ENCODE results near the gene CC2D1B. TPM values are rescaled to one million over a fixed set of nuclear protein-coding genes. Genes with fewer than 3 reads are reported as not detected.

The CC2D1B gene, protein sequence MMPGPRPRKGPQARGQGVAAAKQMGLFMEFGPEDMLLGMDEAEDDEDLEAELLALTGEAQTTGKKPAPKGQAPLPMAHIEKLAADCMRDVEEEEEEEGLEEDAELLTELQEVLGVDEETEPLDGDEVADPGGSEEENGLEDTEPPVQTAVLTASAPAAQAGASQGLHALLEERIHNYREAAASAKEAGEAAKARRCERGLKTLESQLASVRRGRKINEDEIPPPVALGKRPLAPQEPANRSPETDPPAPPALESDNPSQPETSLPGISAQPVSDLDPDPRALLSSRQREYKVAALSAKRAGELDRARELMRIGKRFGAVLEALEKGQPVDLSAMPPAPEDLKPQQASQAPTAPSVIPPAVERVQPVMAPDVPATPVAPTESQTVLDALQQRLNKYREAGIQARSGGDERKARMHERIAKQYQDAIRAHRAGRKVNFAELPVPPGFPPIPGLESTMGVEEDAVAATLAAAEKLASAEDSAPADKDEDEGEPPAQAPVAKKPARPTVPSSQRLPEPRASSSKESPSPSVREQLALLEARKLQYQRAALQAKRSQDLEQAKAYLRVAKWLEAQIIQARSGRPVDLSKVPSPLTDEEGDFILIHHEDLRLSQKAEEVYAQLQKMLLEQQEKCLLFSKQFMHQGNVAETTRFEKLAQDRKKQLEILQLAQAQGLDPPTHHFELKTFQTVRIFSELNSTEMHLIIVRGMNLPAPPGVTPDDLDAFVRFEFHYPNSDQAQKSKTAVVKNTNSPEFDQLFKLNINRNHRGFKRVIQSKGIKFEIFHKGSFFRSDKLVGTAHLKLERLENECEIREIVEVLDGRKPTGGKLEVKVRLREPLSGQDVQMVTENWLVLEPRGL
- total RNA-seq (2022; extraction: Qiagen RNA extraction; ENCODE audit: low read depth) = 14.6 to 21.7 TPM (median 17.4 TPM) in 5 replicates

DNA sequence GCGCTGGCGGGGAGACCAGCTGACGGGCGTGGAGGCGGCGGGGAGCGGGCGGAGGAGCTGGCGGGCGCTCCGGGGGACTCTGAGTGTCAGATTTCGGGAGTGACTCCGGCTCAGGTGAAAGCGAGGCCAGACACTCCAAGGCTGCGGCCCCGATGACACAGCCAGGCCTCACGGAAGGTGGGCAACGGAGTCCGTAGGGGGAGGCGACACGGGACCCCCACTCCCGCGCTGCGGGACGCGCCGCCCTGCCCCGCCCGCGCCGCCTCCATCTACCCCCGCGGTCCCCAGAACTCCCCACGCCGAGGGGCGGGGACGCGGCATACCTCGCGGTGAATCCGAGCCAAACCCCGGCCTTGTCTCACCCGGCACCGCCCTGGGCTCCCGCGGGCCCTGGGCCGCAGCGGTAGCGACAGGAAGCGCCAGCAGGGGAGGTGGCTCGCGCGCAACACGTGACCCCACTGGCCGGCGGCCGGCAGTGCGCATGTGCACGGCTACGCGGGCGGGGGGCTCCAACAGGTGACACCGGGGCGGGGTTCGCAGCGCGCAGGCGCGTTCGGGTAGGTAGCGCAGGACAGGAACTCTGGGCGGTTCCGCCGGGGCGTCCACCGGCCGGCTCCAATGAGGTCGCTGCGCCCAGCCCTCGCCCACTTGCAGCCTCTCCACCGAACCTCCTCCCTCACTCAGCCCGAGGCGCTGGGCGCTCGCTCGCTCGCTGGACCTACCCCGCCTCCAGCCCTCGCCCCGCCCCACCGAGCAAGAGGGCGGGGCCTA, at the start of gene CC2D1B:
Gene CC2D1B (minus strand): TSS at position 460 of the 771 bp plus-strand sequence. CDS start 1,585 bp downstream, outside the sequence.

DNA sequence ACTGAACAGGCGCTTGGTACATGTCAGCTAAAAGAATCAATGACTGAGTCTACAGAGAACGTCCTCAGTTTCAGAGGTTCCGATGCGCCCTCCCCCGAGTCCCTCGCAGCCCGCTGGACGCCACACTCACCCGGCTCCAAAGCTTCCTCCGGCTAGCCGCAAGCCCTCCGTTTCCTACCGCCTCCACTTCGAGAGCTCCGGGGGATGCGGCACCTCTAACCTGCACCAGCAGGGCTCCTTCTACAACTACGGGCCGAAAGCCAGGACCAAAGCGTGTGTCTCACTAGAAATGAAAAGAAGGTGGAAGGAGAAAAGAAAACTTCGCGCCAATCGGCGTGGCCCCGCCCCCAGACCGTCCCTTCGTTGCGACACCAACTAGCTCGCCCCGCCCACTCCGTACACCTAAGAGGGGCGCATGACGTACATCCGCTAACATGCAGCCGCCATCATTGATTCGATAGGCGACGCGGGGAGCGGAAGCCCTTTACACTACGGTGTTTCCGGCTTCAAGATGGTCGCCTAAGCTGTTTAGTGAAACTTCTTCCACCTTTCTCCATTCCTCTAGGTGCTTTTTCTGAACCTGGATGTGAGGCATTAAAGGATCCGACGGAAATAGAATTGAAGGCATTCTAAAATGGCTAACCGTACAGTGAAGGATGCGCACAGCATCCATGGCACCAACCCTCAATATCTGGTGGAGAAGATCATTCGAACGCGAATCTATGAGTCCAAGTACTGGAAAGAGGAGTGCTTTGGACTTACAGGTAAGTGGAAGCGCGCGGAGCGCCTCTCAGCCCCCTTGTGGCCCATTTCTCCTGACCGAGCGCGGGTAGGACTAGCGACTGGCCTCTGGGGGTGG, 38.3 kb upstream of the CC2D1B start, which contains the start of the genes ORC1 and PRPF38A:
Gene ORC1 (minus strand): TSS at position 308 of the 859 bp plus-strand sequence. CDS start 2,200 bp downstream, outside the sequence.
Gene PRPF38A (plus strand): TSS at position 487 of the 859 bp plus-strand sequence. CDS start 148 bp downstream, at position 635.

Other genes starting within 250 kb of the CC2D1B start
- 7.1 to 9.2 TPM (median 8.2 TPM) in 5 replicates for gene ZFYVE9, start 224.1 kb downstream of the CC2D1B start, total RNA-seq (2022; extraction: Qiagen RNA extraction; ENCODE audit: low read depth)
- 19.7 to 23.7 TPM (median 20.9 TPM) in 5 replicates for gene ORC1, start 38.2 kb upstream of the CC2D1B start, total RNA-seq (2022; extraction: Qiagen RNA extraction; ENCODE audit: low read depth)
- 11.7 to 21.4 TPM (median 20.7 TPM) in 5 replicates for gene PRPF38A, start 38.4 kb upstream of the CC2D1B start, total RNA-seq (2022; extraction: Qiagen RNA extraction; ENCODE audit: low read depth)
- gene TUT4, start 186.9 kb upstream of the CC2D1B start, total RNA-seq (2022; extraction: Qiagen RNA extraction; ENCODE audit: low read depth) = 15.3 to 18.2 TPM (median 17.2 TPM) in 5 replicates
- not detected in 5 replicates for gene GPX7, start 236.2 kb upstream of the CC2D1B start, total RNA-seq (2022; extraction: Qiagen RNA extraction; ENCODE audit: low read depth)

Measured in A549 treated with DMSO at 1 μM for 4 hours (cell line).